ENCODE results near the gene AKAP10. TPM values are rescaled to one million over a fixed set of nuclear protein-coding genes. Genes with fewer than 3 reads are reported as not detected.
A peak's percentile ranks its signal among the peaks of the same experiment; 100 is the strongest.

AKAP10 gene
- total RNA-seq, 1 donor from 2014 or later = 29.8 TPM

- Mint-ChIP-seq H3K27ac (ENCODE audit: unreplicated experiment) (no peak overlapping the region), H3K4me3 (ENCODE audit: unreplicated experiment) (no peak overlapping the region), H3K9me3 (ENCODE audit: unreplicated experiment) (no peaks in the 10 kb centered on the region), H3K27me3 (ENCODE audit: unreplicated experiment) (peaks cover 4% of the 10 kb centered on the region), H3K4me1 (ENCODE audit: low read depth, unreplicated experiment) (no peaks in the 10 kb centered on the region), H3K36me3 (ENCODE audit: unreplicated experiment) (no peaks in the 10 kb centered on the region)
- no peak for DNase-seq
- no peak for TF ChIP-seq CTCF (IDR thresholded peaks at IDR 0.05; ENCODE audit: partially characterized antibody, unreplicated experiment)
These were observed 33.3 kb upstream of the AKAP10 start for GRCh38 chr17:20010936-20011335.

GRCh38 chr17:20010099-20010863, 32.7 kb upstream of the AKAP10 start:
- no peaks in the 10 kb centered on the region for H3K36me3 Mint-ChIP-seq (ENCODE audit: unreplicated experiment)
- no peaks in the 10 kb centered on the region for H3K9me3 Mint-ChIP-seq (ENCODE audit: unreplicated experiment)
- no peaks in the 10 kb centered on the region for H3K4me1 Mint-ChIP-seq (ENCODE audit: low read depth, unreplicated experiment)
- H3K4me3 Mint-ChIP-seq (ENCODE audit: unreplicated experiment) = peak overlapping the region; percentile 90
- peak; percentile 35 for DNase-seq
- TF ChIP-seq CTCF (IDR thresholded peaks at IDR 0.05; ENCODE audit: partially characterized antibody, unreplicated experiment) = no peak
- peaks cover 4% of the 10 kb centered on the region for H3K27me3 Mint-ChIP-seq (ENCODE audit: unreplicated experiment)
- no peak overlapping the region for H3K27ac Mint-ChIP-seq (ENCODE audit: unreplicated experiment)

- Mint-ChIP-seq H3K9me3 (ENCODE audit: unreplicated experiment) (no peaks in the 10 kb centered on the region), H3K36me3 (ENCODE audit: unreplicated experiment) (no peaks in the 10 kb centered on the region), H3K4me1 (ENCODE audit: low read depth, unreplicated experiment) (no peaks in the 10 kb centered on the region), H3K27me3 (ENCODE audit: unreplicated experiment) (peaks cover 4% of the 10 kb centered on the region), H3K4me3 (ENCODE audit: unreplicated experiment) (peak within 1 kb of the TSS; percentile 94), H3K27ac (ENCODE audit: unreplicated experiment) (peak within 1 kb of the TSS; percentile 74)
- DNase-seq = peak; percentile 95
- peak; percentile 100 for TF ChIP-seq CTCF (IDR thresholded peaks at IDR 0.05; ENCODE audit: partially characterized antibody, unreplicated experiment)
These were observed 31.9 kb upstream of the AKAP10 start, which contains the start of gene SPECC1 for GRCh38 chr17:20009302-20010098. TSS of gene SPECC1 (plus strand) at chr17:20009359. CDS start at chr17:20096652, 87,293 bp downstream.

GRCh38 chr17:20009052-20009301, 31.3 kb upstream of the AKAP10 start:
- H3K27ac Mint-ChIP-seq (ENCODE audit: unreplicated experiment) = peak overlapping the region; percentile 74
- no peaks in the 10 kb centered on the region for H3K9me3 Mint-ChIP-seq (ENCODE audit: unreplicated experiment)
- no peaks in the 10 kb centered on the region for H3K36me3 Mint-ChIP-seq (ENCODE audit: unreplicated experiment)
- TF ChIP-seq CTCF (IDR thresholded peaks at IDR 0.05; ENCODE audit: partially characterized antibody, unreplicated experiment) = no peak
- H3K27me3 Mint-ChIP-seq (ENCODE audit: unreplicated experiment) = peaks cover 4% of the 10 kb centered on the region
- DNase-seq = no peak
- no peaks in the 10 kb centered on the region for H3K4me1 Mint-ChIP-seq (ENCODE audit: low read depth, unreplicated experiment)
- H3K4me3 Mint-ChIP-seq (ENCODE audit: unreplicated experiment) = peak overlapping the region; percentile 94

All from glutamatergic neuron (in vitro differentiated cells).